CD4-positive, alpha-beta T cell treated with Interleukin-12 subunit alpha and Interleukin-12 subunit beta, for 1 hour (primary cell): Measurements from ENCODE around the gene C3.

ENCODE experiments used
- DNase-seq: peaks from one replicate; pipeline ENCODE4 v3.0.0-alpha.2; 2020

C3 gene

GRCh38 chr19:6744381-6745301 lies 24.2 kb upstream of the C3 start:
- no peak for DNase-seq

- no peak for DNase-seq
Measured at GRCh38 chr19:6743714-6744380, 23.4 kb upstream of the C3 start.

GRCh38 chr19:6743066-6743465 lies 22.6 kb upstream of the C3 start:
- DNase-seq, result no peak

GRCh38 chr19:6740589-6741343 lies 20.3 kb upstream of the C3 start:
- DNase-seq, result no peak

- DNase-seq, result no peak
Measured at GRCh38 chr19:6739883-6740588, 19.6 kb upstream of the C3 start.

GRCh38 chr19:6739390-6739882 lies 19.0 kb upstream of the C3 start, which contains the start of gene TRIP10:
Gene TRIP10 (plus strand): TSS chr19:6739680. CDS start chr19:6739762, 82 bp downstream.
- peak; percentile 89 for DNase-seq

GRCh38 chr19:6738787-6739389 lies 18.4 kb upstream of the C3 start:
- peak; percentile 36 for DNase-seq

- peak; percentile 84 for DNase-seq
Measured at GRCh38 chr19:6737873-6738786, 17.7 kb upstream of the C3 start.

GRCh38 chr19:6737284-6737872 lies 16.9 kb upstream of the C3 start, which contains the start of gene GPR108:
Gene GPR108 (minus strand): TSS chr19:6737580. CDS start chr19:6737576, 4 bp downstream.
- peak; percentile 100 for DNase-seq

- DNase-seq, result no peak
Measured at GRCh38 chr19:6736917-6737283, 16.4 kb upstream of the C3 start.

GRCh38 chr19:6736169-6736916 lies 15.9 kb upstream of the C3 start:
- DNase-seq, result peak; percentile 81

GRCh38 chr19:6735181-6735911 lies 14.9 kb upstream of the C3 start:
- no peak for DNase-seq

- DNase-seq, result no peak
Measured at GRCh38 chr19:6734096-6734696, 13.7 kb upstream of the C3 start.

GRCh38 chr19:6733338-6734095 lies 13.1 kb upstream of the C3 start:
- DNase-seq, result no peak

GRCh38 chr19:6732803-6733337 lies 12.4 kb upstream of the C3 start:
- no peak for DNase-seq

GRCh38 chr19:6731822-6732221 lies 11.4 kb upstream of the C3 start:
- no peak for DNase-seq

- DNase-seq, result no peak
Measured at GRCh38 chr19:6730941-6731670, 10.7 kb upstream of the C3 start.
